Fibroblast of lung (primary cell): ENCODE results near the gene SFXN1.

Experiments
- EZH2 ChIP-seq: IDR thresholded peaks from 2 replicates; pipeline ENCODE4 v1.5.1; 2012; ENCODE audit warnings: low read length, control low read depth, mild to moderate bottlenecking; ENCODE audit errors: missing control alignments
- TF ChIP-seq, protein P1 (sequence below), 2 donors: IDR thresholded peaks in 1 of 2; conservative IDR thresholded peaks in 1 of 2; 1 replicate in 1 of 2; 2 replicates in 1 of 2; pipeline ENCODE4 v1.5.1; 2011 to 2012; ENCODE audit warnings: low read length in 2 of 2, control low read depth in 1 of 2, inconsistent platforms in 1 of 2, low read depth in 1 of 2, mild to moderate bottlenecking in 1 of 2

DNA sequence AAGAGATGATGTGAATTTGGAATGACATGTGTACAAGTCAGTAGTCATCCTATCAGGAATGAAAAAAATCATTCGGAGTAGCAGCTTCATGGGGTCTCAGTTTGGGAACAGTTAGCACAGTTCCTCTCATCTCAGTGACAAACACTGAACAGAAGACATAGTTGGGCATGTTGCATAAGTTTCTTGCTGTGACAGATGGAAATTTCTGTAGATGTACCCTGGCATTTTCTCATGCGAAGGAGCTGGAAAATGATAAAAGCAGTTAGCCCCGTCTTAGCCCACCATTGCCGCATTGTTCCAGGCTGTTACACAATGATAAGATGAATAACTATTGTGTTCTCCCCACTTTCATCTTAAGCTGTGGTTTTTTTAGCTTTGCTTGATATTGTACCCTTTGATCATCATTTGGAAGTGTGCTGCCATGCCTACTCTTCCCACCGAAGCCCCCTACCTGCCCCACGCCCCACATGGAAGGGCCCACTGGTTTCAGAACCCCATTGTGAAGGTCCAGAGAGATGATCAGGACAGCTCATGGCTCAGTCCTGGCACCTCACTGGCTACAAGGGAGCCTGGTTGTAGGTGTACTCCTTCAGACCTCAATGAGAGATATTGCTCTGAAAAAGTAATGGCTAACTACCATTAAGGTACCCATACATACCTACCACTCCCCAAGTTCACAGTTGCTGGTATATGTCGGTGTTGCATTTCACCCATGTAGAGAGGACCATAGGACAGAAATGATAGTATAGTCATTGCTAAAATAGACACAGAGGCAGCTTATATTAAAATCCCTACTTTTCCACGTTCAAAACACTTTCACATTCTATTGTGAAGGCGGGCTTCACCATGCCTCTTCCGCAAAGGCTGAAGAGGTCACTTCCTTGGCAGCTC is 38.8 kb downstream of the SFXN1 start:
- TF ChIP-seq, protein P1, sequence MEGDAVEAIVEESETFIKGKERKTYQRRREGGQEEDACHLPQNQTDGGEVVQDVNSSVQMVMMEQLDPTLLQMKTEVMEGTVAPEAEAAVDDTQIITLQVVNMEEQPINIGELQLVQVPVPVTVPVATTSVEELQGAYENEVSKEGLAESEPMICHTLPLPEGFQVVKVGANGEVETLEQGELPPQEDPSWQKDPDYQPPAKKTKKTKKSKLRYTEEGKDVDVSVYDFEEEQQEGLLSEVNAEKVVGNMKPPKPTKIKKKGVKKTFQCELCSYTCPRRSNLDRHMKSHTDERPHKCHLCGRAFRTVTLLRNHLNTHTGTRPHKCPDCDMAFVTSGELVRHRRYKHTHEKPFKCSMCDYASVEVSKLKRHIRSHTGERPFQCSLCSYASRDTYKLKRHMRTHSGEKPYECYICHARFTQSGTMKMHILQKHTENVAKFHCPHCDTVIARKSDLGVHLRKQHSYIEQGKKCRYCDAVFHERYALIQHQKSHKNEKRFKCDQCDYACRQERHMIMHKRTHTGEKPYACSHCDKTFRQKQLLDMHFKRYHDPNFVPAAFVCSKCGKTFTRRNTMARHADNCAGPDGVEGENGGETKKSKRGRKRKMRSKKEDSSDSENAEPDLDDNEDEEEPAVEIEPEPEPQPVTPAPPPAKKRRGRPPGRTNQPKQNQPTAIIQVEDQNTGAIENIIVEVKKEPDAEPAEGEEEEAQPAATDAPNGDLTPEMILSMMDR (conservative IDR thresholded peaks at IDR 0.05 in 1 of 2, IDR thresholded peaks at IDR 0.05 in 1 of 2; ENCODE audit: low read depth in 1 of 2, low read length in 2 of 2) = no peak
- TF ChIP-seq EZH2 = no peak
